WTC11 (cell line): ENCODE measurements around the gene ATP5MC2.

ENCODE experiments used
- CTCF ChIP-seq: fragments of 200-600 bp; IDR thresholded peaks from 2 replicates; pipeline ENCODE4 v1.8.0; 2022; ENCODE audit warnings: antibody characterized with exemption
- EMX1 ChIP-seq: fragments of 250-450 bp; sonication (Bioruptor Pico); IDR thresholded peaks from 2 replicates; pipeline ENCODE4 v1.8.0; 2021; ENCODE audit warnings: mild to moderate bottlenecking

- peak; percentile 83 for TF ChIP-seq CTCF
- TF ChIP-seq EMX1 (CRISPR knock-in tag), result no peak
These were observed at the start of gene ATP5MC2 for GRCh38 chr12:53675701-53676607.
